ENCODE results near the gene KRT23. TPM values are rescaled to one million over a fixed set of nuclear protein-coding genes. Genes with fewer than 3 reads are reported as not detected.
A peak's percentile ranks its signal among the peaks of the same experiment; 100 is the strongest.

KRT23 gene
- total RNA-seq, 1 experiment from 2014 or later: 19.0 TPM

DNA sequence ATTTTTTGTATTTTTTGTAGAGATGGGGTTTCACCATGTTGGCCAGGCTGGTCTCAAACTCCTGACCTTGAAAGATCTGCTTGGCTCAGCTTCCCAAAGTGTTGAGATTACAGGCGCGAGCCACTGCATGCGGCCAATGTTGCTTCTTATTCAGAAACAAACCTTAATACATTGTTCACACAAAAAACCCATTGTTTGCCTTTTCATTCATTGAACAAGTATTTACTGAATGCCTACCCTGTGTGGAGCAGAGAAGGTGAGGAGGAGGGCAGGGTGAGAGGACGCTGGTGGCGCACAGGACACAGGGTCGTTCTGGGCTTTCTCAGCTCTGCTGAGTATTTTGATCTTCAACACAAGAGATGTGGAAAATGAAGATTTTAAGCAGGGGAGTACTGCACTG lies 8.0 kb upstream of the KRT23 start (continued):
- TF ChIP-seq, protein P1, sequence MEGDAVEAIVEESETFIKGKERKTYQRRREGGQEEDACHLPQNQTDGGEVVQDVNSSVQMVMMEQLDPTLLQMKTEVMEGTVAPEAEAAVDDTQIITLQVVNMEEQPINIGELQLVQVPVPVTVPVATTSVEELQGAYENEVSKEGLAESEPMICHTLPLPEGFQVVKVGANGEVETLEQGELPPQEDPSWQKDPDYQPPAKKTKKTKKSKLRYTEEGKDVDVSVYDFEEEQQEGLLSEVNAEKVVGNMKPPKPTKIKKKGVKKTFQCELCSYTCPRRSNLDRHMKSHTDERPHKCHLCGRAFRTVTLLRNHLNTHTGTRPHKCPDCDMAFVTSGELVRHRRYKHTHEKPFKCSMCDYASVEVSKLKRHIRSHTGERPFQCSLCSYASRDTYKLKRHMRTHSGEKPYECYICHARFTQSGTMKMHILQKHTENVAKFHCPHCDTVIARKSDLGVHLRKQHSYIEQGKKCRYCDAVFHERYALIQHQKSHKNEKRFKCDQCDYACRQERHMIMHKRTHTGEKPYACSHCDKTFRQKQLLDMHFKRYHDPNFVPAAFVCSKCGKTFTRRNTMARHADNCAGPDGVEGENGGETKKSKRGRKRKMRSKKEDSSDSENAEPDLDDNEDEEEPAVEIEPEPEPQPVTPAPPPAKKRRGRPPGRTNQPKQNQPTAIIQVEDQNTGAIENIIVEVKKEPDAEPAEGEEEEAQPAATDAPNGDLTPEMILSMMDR (IDR thresholded peaks at IDR 0.05 in 2 of 3, conservative IDR thresholded peaks at IDR 0.05 in 1 of 3; ENCODE audit: borderline replicate concordance in 1 of 3, insufficient read depth in 1 of 3, low read depth in 2 of 3, low read length in 2 of 3): no peak
- TF ChIP-seq ZFX (IDR thresholded peaks at IDR 0.05) (no peak), YY1 (IDR thresholded peaks at IDR 0.05; ENCODE audit: extremely low read depth, insufficient replicate concordance, low read depth, low read length) (no peak)

DNA sequence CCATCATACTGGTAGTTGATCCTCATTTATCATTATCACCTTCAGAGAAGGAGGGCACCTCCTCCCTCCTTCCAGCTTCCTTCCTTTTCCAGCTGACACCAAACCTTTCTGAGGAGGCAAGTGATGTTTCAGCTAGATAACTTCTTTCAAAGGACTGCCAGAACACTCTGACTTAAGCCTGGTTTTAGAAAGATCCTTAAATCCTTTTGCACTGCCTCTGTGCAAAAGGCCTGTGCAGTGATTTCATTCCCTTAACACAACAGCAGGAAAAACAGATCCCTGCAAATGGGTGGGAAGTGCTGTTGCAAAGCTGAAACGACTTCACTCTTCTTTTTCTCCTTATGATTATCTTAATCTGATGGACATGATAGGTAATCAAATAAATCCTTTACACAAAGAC lies 7.1 kb upstream of the KRT23 start:
- peaks cover 0 to 4% of the 10 kb centered on the region in 2 experiments; a peak in 1 of 4 replicates for H3K9me3 ChIP-seq (ENCODE audit: control insufficient read depth in 1 of 2, insufficient read depth in 1 of 2, low read depth in 1 of 2, low read length in 2 of 2)
- ChIA-PET RAD21 (ENCODE audit: low non-redundant PET in 1 of 2, low total read pairs in 2 of 2, uncharacterized antibody in 2 of 2, unreplicated experiment in 2 of 2) (no interaction called here), CTCF (no interaction called here), POLR2A (no interaction called here)
- no peak overlapping the region for H3K4me3 ChIP-seq (replicated peaks in 1 of 2; ENCODE audit: low read depth in 1 of 2, low read length in 2 of 2)
- H4K20me1 ChIP-seq (ENCODE audit: insufficient read depth): no peaks in the 10 kb centered on the region
- DNase-seq (ENCODE audit: low read depth, low spot score): no peak
- TF ChIP-seq POLR2AphosphoS5 (IDR thresholded peaks at IDR 0.05; ENCODE audit: low read depth, low read length) (no peak), JUND (IDR thresholded peaks at IDR 0.05) (no peak), TCF7L2 (IDR thresholded peaks at IDR 0.05; ENCODE audit: borderline replicate concordance, extremely low read depth, insufficient read depth, insufficient read length) (no peak)
- TF ChIP-seq, protein P1 (IDR thresholded peaks at IDR 0.05 in 2 of 3, conservative IDR thresholded peaks at IDR 0.05 in 1 of 3; ENCODE audit: borderline replicate concordance in 1 of 3, insufficient read depth in 1 of 3, low read depth in 2 of 3, low read length in 2 of 3): no peak
- TF ChIP-seq, protein P2, sequence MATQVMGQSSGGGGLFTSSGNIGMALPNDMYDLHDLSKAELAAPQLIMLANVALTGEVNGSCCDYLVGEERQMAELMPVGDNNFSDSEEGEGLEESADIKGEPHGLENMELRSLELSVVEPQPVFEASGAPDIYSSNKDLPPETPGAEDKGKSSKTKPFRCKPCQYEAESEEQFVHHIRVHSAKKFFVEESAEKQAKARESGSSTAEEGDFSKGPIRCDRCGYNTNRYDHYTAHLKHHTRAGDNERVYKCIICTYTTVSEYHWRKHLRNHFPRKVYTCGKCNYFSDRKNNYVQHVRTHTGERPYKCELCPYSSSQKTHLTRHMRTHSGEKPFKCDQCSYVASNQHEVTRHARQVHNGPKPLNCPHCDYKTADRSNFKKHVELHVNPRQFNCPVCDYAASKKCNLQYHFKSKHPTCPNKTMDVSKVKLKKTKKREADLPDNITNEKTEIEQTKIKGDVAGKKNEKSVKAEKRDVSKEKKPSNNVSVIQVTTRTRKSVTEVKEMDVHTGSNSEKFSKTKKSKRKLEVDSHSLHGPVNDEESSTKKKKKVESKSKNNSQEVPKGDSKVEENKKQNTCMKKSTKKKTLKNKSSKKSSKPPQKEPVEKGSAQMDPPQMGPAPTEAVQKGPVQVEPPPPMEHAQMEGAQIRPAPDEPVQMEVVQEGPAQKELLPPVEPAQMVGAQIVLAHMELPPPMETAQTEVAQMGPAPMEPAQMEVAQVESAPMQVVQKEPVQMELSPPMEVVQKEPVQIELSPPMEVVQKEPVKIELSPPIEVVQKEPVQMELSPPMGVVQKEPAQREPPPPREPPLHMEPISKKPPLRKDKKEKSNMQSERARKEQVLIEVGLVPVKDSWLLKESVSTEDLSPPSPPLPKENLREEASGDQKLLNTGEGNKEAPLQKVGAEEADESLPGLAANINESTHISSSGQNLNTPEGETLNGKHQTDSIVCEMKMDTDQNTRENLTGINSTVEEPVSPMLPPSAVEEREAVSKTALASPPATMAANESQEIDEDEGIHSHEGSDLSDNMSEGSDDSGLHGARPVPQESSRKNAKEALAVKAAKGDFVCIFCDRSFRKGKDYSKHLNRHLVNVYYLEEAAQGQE (IDR thresholded peaks at IDR 0.05; ENCODE audit: low read depth): no peak
- H3K27me3 ChIP-seq (ENCODE audit: insufficient read depth, low read length): no peaks in the 10 kb centered on the region
- 0 out of 4 replicates have a peak, but pooled peaks cover 0 to 10% of the 10 kb centered on the region in 2 experiments for H3K36me3 ChIP-seq (ENCODE audit: control insufficient read depth in 1 of 2, insufficient read depth in 2 of 2, low read length in 2 of 2)
- H3K79me2 ChIP-seq (ENCODE audit: insufficient read depth, low read length): no peaks in the 10 kb centered on the region
- H3K9ac ChIP-seq (ENCODE audit: low read length): no peak overlapping the region
- no TSS peak for BruUV-seq (replicated peaks)
- no peak overlapping the region for H3K27ac ChIP-seq (ENCODE audit: low read depth, low read length)
- H3K4me1 ChIP-seq (ENCODE audit: control insufficient read depth in 1 of 2, insufficient read depth in 2 of 2, low read length in 2 of 2): peaks cover 16 to 57% of the 10 kb centered on the region in 2 experiments
- intact Hi-C loops (cut with micrococcal nuclease): no loop called here
- no peak for ATAC-seq
- H3K4me2 ChIP-seq (ENCODE audit: low read length): no peak overlapping the region
- H3K9me2 ChIP-seq (ENCODE audit: insufficient read depth): no peaks in the 10 kb centered on the region
- H2AFZ ChIP-seq (ENCODE audit: low read depth, low read length, poor library complexity, severe bottlenecking): peak overlapping the region; percentile 39

Data from HCT116 (cell line).